IMR-90 (cell line): ENCODE data around the gene LRP5. TPM values are rescaled to one million over a fixed set of nuclear protein-coding genes. Genes with fewer than 3 reads are reported as not detected.

Source experiments
- ATAC-seq: fragments of 200-7000 bp; cut with Tn5 transposase; 2 replicates; pipeline ENCODE4 v1.9.1; 2020; ENCODE audit warnings: low read depth, mild to moderate bottlenecking, moderate library complexity
- BruUV-seq: library from RNA; stranded (reverse); fragments of 400-500 nt; replicated peaks from 2 replicates; lab custom pipeline; 2021; lab: Mats Ljungman, UMichigan
- CTCF ChIA-PET: fragments of 300-600 bp; formaldehyde crosslinking; extraction: SDS; loops from one replicate; lab custom pipeline; 2021; ENCODE audit warnings: antibody characterized with exemption; lab: Yijun Ruan, JAX
- POLR2A ChIA-PET: fragments of 300-600 bp; sonication (Branson Sonifier 250); formaldehyde crosslinking; loops from one replicate; lab custom pipeline; 2022; ENCODE audit warnings: antibody characterized with exemption; ENCODE audit not compliant: unreplicated experiment; lab: Charles Lee
- DNase-seq: peaks from one replicate; pipeline ENCODE4 v3.0.0; 2013
- H2AFZ ChIP-seq: replicated peaks from 2 replicates; pipeline ENCODE3; 2013; ENCODE audit warnings: low read length, mild to moderate bottlenecking; ENCODE audit not compliant: poor library complexity
- H2AK5ac ChIP-seq: 2 replicates; pipeline ENCODE4 v1.6.1; 2013; ENCODE audit warnings: low read depth, low read length, inconsistent platforms
- H2AK9ac ChIP-seq: replicated peaks from 2 replicates; pipeline ENCODE3; 2013; ENCODE audit warnings: mild to moderate bottlenecking, low read depth, low read length, moderate library complexity; ENCODE audit not compliant: poor library complexity
- H2BK120ac ChIP-seq: 2 replicates; pipeline ENCODE4 v1.6.1; 2013; ENCODE audit warnings: low read depth, low read length, inconsistent platforms
- H2BK15ac ChIP-seq: 3 replicates; pipeline ENCODE4 v1.6.1; 2013; ENCODE audit warnings: low read depth, low read length, inconsistent platforms
- H2BK20ac ChIP-seq: 2 replicates; pipeline ENCODE4 v1.6.1; 2013; ENCODE audit warnings: low read depth, mild to moderate bottlenecking, inconsistent platforms, low read length, moderate library complexity
- H2BK5ac ChIP-seq: 2 replicates; pipeline ENCODE4 v1.6.1; 2013; ENCODE audit warnings: mild to moderate bottlenecking, low read depth, low read length, inconsistent platforms; ENCODE audit not compliant: poor library complexity, severe bottlenecking
- H3K14ac ChIP-seq: replicated peaks from 2 replicates; pipeline ENCODE4 v1.6.1; 2013; ENCODE audit warnings: low read depth, low read length, inconsistent platforms
- H3K18ac ChIP-seq: 2 replicates; pipeline ENCODE4 v1.6.1; 2013; ENCODE audit warnings: low read depth, low read length, control low read depth
- H3K23ac ChIP-seq: 2 replicates; pipeline ENCODE4 v1.6.1; 2013; ENCODE audit warnings: low read depth, low read length, inconsistent platforms
- H3K27ac ChIP-seq: 2 replicates; pipeline ENCODE4 v1.5.1; 2013; ENCODE audit warnings: mild to moderate bottlenecking, control low read depth, low read length; ENCODE audit not compliant: insufficient read depth
- H3K27me3 ChIP-seq: 2 replicates; pipeline ENCODE4 v1.6.1; 2013; ENCODE audit warnings: low read length; ENCODE audit not compliant: control insufficient read depth, insufficient read depth
- H3K36me3 ChIP-seq: 2 replicates; pipeline ENCODE4 v1.6.1; 2013; ENCODE audit warnings: low read length, mixed read lengths; ENCODE audit not compliant: control insufficient read depth, insufficient read depth
- H3K4ac ChIP-seq: 2 replicates; pipeline ENCODE4 v1.6.1; 2013; ENCODE audit warnings: low read depth, low read length, inconsistent platforms
- H3K4me1 ChIP-seq: 2 replicates; pipeline ENCODE4 v1.6.1; 2013; ENCODE audit warnings: low read length, mixed read lengths; ENCODE audit not compliant: control insufficient read depth, insufficient read depth
- H3K4me2 ChIP-seq: 2 replicates; pipeline ENCODE4 v1.6.1; 2013; ENCODE audit warnings: low read depth, mild to moderate bottlenecking, control low read depth, low read length, moderate library complexity
- H3K4me3 ChIP-seq: 2 replicates; pipeline ENCODE4 v1.5.1; 2013; ENCODE audit warnings: low read depth, mild to moderate bottlenecking, control low read depth, low read length, moderate library complexity; ENCODE audit not compliant: insufficient read depth
- H3K56ac ChIP-seq: 2 replicates; pipeline ENCODE4 v1.6.1; 2013; ENCODE audit warnings: low read length, inconsistent platforms; ENCODE audit not compliant: insufficient read depth; ENCODE audit errors: extremely low read depth
- H3K79me1 ChIP-seq, 2 experiments: 2 replicates each; pipeline ENCODE4 v1.6.1; 2013; ENCODE audit warnings: low read length in 2 of 2, inconsistent platforms in 1 of 2, low read depth in 1 of 2
- H3K9ac ChIP-seq: 2 replicates; pipeline ENCODE4 v1.6.1; 2013; ENCODE audit warnings: low read depth, low read length, control low read depth
- H3K9me1 ChIP-seq: 2 replicates; pipeline ENCODE4 v1.6.1; 2013; ENCODE audit warnings: low read length, inconsistent platforms; ENCODE audit not compliant: insufficient read depth
- H3K9me3 ChIP-seq: 2 replicates; pipeline ENCODE4 v1.6.1; 2013; ENCODE audit warnings: low read length; ENCODE audit not compliant: control insufficient read depth, insufficient read depth
- H4K20me1 ChIP-seq: 2 replicates; pipeline ENCODE4 v1.6.1; 2013; ENCODE audit warnings: low read length, inconsistent platforms; ENCODE audit not compliant: insufficient read depth
- H4K5ac ChIP-seq: 2 replicates; pipeline ENCODE4 v1.6.1; 2013; ENCODE audit warnings: mild to moderate bottlenecking, low read depth, low read length, control low read depth
- H4K8ac ChIP-seq, 2 experiments: 2 replicates each; pipeline ENCODE4 v1.6.1; 2013; ENCODE audit warnings: low read depth in 2 of 2, low read length in 2 of 2, control low read depth in 1 of 2, inconsistent platforms in 1 of 2
- H4K91ac ChIP-seq: 2 replicates; pipeline ENCODE4 v1.6.1; 2013; ENCODE audit warnings: low read depth, low read length, inconsistent platforms; ENCODE audit not compliant: insufficient read depth
- BHLHE40 ChIP-seq: fragments of 150-350 bp; IDR thresholded peaks from 2 replicates; pipeline ENCODE4 v1.6.1; 2016; ENCODE audit warnings: mild to moderate bottlenecking, low read depth, low read length
- CEBPB ChIP-seq: IDR thresholded peaks from 2 replicates; pipeline ENCODE4 v1.6.1; 2012; ENCODE audit warnings: low read depth, low read length, improper control_type of control experiment
- FOS ChIP-seq: fragments of 150-350 bp; IDR thresholded peaks from 2 replicates; pipeline ENCODE4 v1.6.1; 2016; ENCODE audit warnings: low read depth, low read length
- MAFK ChIP-seq: IDR thresholded peaks from 2 replicates; pipeline ENCODE4 v1.6.1; 2012; ENCODE audit warnings: low read depth, low read length, improper control_type of control experiment
- MAZ ChIP-seq: IDR thresholded peaks from 2 replicates; pipeline ENCODE4 v1.6.1; 2012; ENCODE audit warnings: low read depth, mild to moderate bottlenecking, low read length, improper control_type of control experiment, moderate library complexity, borderline replicate concordance
- NFE2L2 ChIP-seq: fragments of 150-350 bp; IDR thresholded peaks from 2 replicates; pipeline ENCODE4 v1.6.1; 2016; ENCODE audit warnings: low read depth, mild to moderate bottlenecking, low read length
- RAD21 ChIP-seq: IDR thresholded peaks from 2 replicates; pipeline ENCODE4 v1.6.1; 2012; ENCODE audit warnings: low read length, improper control_type of control experiment
- RCOR1 ChIP-seq: IDR thresholded peaks from 2 replicates; pipeline ENCODE4 v1.6.1; 2012; ENCODE audit warnings: mild to moderate bottlenecking, low read length, improper control_type of control experiment; ENCODE audit not compliant: insufficient replicate concordance
- RFX5 ChIP-seq: IDR thresholded peaks from 2 replicates; pipeline ENCODE4 v1.8.0; 2012; ENCODE audit warnings: low read depth, mild to moderate bottlenecking, low read length, moderate library complexity
- USF2 ChIP-seq: fragments of 150-350 bp; IDR thresholded peaks from 2 replicates; pipeline ENCODE4 v1.6.1; 2017; ENCODE audit warnings: mild to moderate bottlenecking, antibody characterized with exemption, low read length, low read depth
- WGBS, 2 experiments: methylation state at CpG; one replicate each; pipeline versions ENCODE4 v1.1.5 to v1.1.7; 2013; ENCODE audit warnings: missing lambda C conversion rate in 2 of 2; ENCODE audit not compliant: insufficient read length in 1 of 2; ENCODE audit errors: extremely low coverage in 2 of 2; 5-methylcytosine and 5-hydroxymethylcytosine counted together
- dilution Hi-C: fragments of 300-500 bp; cut with HindIII; formaldehyde crosslinking; loops from one replicate; pipeline ENCODE4 v1.14.3; 2018; ENCODE audit warnings: low sequenced_read_pairs; ENCODE audit not compliant: unreplicated experiment
- in situ Hi-C: fragments of 300-500 bp; cut with MboI; formaldehyde crosslinking; loops from 3 replicates; pipeline ENCODE4 v1.14.3; 2019; ENCODE audit warnings: low sequenced_read_pairs, inconsistent platforms, mixed read lengths
- intact Hi-C: fragments of 100-400 bp; cut with micrococcal nuclease; formaldehyde crosslinking; loops from 2 replicates; pipeline ENCODE4 v1.10.0; 2022
- polyA plus RNA-seq, 3 experiments: library from polyadenylated mRNA; depleted of rRNA; stranded (reverse); fragments of >200 nt; gene quantifications; 2 replicates each; pipeline ENCODE4 v1.2.3, GENCODE V29; 2012; ENCODE audit warnings: low replicate concordance in 1 of 3
- total RNA-seq: library from RNA; depleted of rRNA; stranded (reverse); fragments of >200 nt; gene quantifications from 2 replicates; pipeline ENCODE4 v1.2.3, GENCODE V29; 2012

The LRP5 gene
- total and polyA plus RNA-seq, 2 of the 4 experiments (the other 2 are of a cell fraction): 10.4 to 15.0 TPM

- no peak for DNase-seq
Observed at GRCh38 chr11:68438658-68439259, 126.4 kb downstream of the LRP5 start.

More at GRCh38 chr11:68438658-68439259, 126.4 kb downstream of the LRP5 start:
- no peak for TF ChIP-seq RAD21
- no peak for TF ChIP-seq MAZ
- TF ChIP-seq RCOR1: no peak
- no peak for TF ChIP-seq RFX5
- no peak for TF ChIP-seq FOS
- TF ChIP-seq CEBPB: no peak
- no peak for TF ChIP-seq USF2
- TF ChIP-seq NFE2L2: no peak
- no peak for TF ChIP-seq BHLHE40
- no peak for TF ChIP-seq MAFK
- H4K20me1 ChIP-seq: 0 out of 2 replicates have a peak, but pooled peaks cover 3% of the 10 kb centered on the region
- H3K36me3 ChIP-seq: peaks cover 34% of the 10 kb centered on the region
- H2BK20ac ChIP-seq: no peak overlapping the region
- H3K9me3 ChIP-seq: no peaks in the 10 kb centered on the region
- no peak overlapping the region for H2AK5ac ChIP-seq
- no peak overlapping the region for H3K56ac ChIP-seq
- dilution Hi-C loops (no loop called here), in situ Hi-C loops (no loop called here), intact Hi-C loops (no loop called here)
- CTCF ChIA-PET: no interaction called here
- 0 out of 4 replicates have a peak, but pooled peaks cover 0 to 2% of the 10 kb centered on the region in 2 experiments for H3K79me1 ChIP-seq
- H2BK120ac ChIP-seq: no peak overlapping the region
- H2AK9ac ChIP-seq: no peak overlapping the region
- H4K5ac ChIP-seq: no peak overlapping the region
- H3K4me1 ChIP-seq: peaks cover 20% of the 10 kb centered on the region
- H4K91ac ChIP-seq: no peak overlapping the region
- H2AFZ ChIP-seq: peak overlapping the region; percentile 14
- H3K9me1 ChIP-seq: peaks cover 19% of the 10 kb centered on the region; the same call in 1 of the 2 replicates
- H2BK15ac ChIP-seq: no peak overlapping the region
- H3K9ac ChIP-seq: no peak overlapping the region
- no peak for ATAC-seq
- no CpG with 5 or more reads among the region's 6 CpGs for WGBS, 2 experiments
- H3K23ac ChIP-seq: no peak overlapping the region
- POLR2A ChIA-PET: no interaction called here
- no peak overlapping the region for H3K4me2 ChIP-seq
- no peak overlapping the region for H3K14ac ChIP-seq
- no peak overlapping the region for H3K4ac ChIP-seq
- no TSS peak for BruUV-seq
- H3K27me3 ChIP-seq: no peaks in the 10 kb centered on the region
- no peak overlapping the region for H4K8ac ChIP-seq
- H3K27ac ChIP-seq: no peak overlapping the region
- H3K4me3 ChIP-seq: no peak overlapping the region
- no peak overlapping the region for H3K18ac ChIP-seq
- H2BK5ac ChIP-seq: no peak overlapping the region
